IgD-negative memory B cell (primary cell): ENCODE results near the gene DENND6B. TPM values are rescaled to one million over a fixed set of nuclear protein-coding genes. Genes with fewer than 3 reads are reported as not detected.
"Not testable (repeated sequence)": the region's sequence is repeated elsewhere in the genome, so short reads cannot be mapped to it uniquely, and the experiment has no call there.

Experiments
- H3K27ac Mint-ChIP-seq, 3 donors: one replicate each; pipeline ENCODE4 v1.8.0; 2020 to 2022; ENCODE audit warnings: mild to moderate bottlenecking in 3 of 3, mixed read lengths in 3 of 3, moderate library complexity in 1 of 3
- H3K27me3 Mint-ChIP-seq: one replicate; pipeline ENCODE4 v1.8.0; 2021; ENCODE audit warnings: mixed read lengths
- H3K36me3 Mint-ChIP-seq: one replicate; pipeline ENCODE4 v1.8.0; 2020; ENCODE audit warnings: mild to moderate bottlenecking, mixed read lengths
- H3K4me1 Mint-ChIP-seq, 3 donors: one replicate each; pipeline ENCODE4 v1.8.0; 2020 to 2022; ENCODE audit warnings: mixed read lengths in 3 of 3, mild to moderate bottlenecking in 1 of 3
- H3K4me3 Mint-ChIP-seq, 4 donors: one replicate each; pipeline ENCODE4 v1.8.0; 2020 to 2022; ENCODE audit warnings: mild to moderate bottlenecking in 4 of 4, mixed read lengths in 4 of 4, moderate library complexity in 3 of 4
- H3K9me3 Mint-ChIP-seq, 3 donors: one replicate each; pipeline ENCODE4 v1.8.0; 2020 to 2021; ENCODE audit warnings: mixed read lengths in 3 of 3, mild to moderate bottlenecking in 1 of 3
- polyA plus RNA-seq: library from polyadenylated mRNA; unstranded; fragments of 300-500 nt; fragmentation: Illumina TruSeq; gene quantifications from one replicate; pipeline ENCODE4 v1.2.3, GENCODE V29; 2021

The DENND6B gene
- polyA plus RNA-seq, 1 donor from 2014 or later, result 1.2 TPM

DNA sequence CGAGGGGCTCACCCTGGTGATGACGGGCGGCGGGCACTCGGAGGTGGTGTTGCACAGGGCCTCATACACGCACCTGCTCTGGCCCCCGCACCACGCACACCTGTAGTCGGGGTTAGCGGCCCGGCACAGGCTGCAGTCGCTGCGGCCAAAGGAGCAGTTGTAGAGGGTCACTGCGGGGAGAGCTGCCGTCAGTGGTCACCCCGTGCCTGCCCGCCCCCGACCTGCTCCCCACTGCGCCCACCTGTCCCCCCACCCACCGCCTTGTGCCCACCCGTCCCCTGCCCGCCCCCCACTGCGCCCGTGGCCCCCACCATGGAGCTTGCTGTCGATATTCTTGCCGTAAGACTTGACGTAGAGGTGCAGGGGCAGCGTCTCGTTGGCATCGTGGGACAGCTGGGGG is 43.0 kb downstream of the DENND6B start:
- Mint-ChIP-seq H3K4me3 (no peak overlapping the region), H3K4me1 (peaks cover 0 to 1% (median 0%) of the 10 kb centered on the region in 3 donors), H3K27ac (no peak overlapping the region), H3K27me3 (no peaks in the 10 kb centered on the region), H3K36me3 (no peaks in the 10 kb centered on the region), H3K9me3 (no peaks in the 10 kb centered on the region)

GRCh38 chr22:50282361-50283155 is 44.3 kb downstream of the DENND6B start:
- Mint-ChIP-seq H3K27me3 (no peaks in the 10 kb centered on the region), H3K36me3 (no peaks in the 10 kb centered on the region), H3K4me1 (peaks cover 0 to 1% (median 0%) of the 10 kb centered on the region in 3 donors), H3K27ac (no peak overlapping the region), H3K9me3 (no peaks in the 10 kb centered on the region), H3K4me3 (no peak overlapping the region)

DNA sequence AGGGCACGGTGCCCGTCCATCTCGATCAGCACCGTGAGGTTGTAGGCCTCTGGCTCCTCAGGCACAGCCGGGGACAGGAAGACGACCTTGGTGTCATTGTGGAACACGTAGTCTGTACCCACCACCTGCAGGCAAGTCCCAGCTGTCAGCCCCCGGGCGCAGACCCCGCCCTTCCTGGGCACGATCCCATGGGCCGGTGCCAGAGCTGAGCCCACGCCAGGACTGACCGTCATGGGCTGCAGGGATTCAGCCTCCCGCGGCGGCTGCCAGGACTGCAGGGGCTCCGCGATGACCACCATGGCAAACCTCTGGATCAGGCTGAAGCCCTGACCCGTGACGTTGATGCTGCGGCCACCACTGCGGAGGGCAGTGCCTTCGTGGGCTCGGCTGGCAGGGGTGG is 44.9 kb downstream of the DENND6B start:
- peaks cover 0 to 1% (median 0%) of the 10 kb centered on the region in 3 donors for H3K4me1 Mint-ChIP-seq
- no peak overlapping the region for H3K4me3 Mint-ChIP-seq
- H3K27me3 Mint-ChIP-seq, result no peaks in the 10 kb centered on the region
- no peak overlapping the region for H3K27ac Mint-ChIP-seq
- no peaks in the 10 kb centered on the region for H3K36me3 Mint-ChIP-seq
- H3K9me3 Mint-ChIP-seq, result no peaks in the 10 kb centered on the region

DNA sequence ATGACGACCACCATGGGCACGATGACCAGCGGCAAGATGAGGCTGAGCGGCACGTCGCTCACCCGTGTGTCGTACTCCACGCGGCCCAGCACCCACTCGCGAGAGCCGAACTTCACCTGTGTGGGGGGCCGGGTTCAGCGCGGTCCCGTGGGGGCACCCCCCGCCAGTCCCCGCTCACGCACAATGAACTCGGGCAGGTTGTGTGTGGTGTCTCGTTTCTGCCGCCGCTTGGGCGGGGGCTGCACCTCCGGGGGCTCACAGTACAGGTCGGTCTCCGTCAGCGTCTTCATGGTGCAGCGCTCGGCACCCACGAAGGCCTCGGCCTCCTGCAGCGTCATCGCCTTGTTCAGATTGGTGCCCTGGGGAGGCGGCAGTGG is 45.4 kb downstream of the DENND6B start:
- H3K4me3 Mint-ChIP-seq, result no peak overlapping the region
- no peaks in the 10 kb centered on the region for H3K36me3 Mint-ChIP-seq
- H3K27ac Mint-ChIP-seq, result no peak overlapping the region
- H3K27me3 Mint-ChIP-seq, result no peaks in the 10 kb centered on the region
- no peaks in the 10 kb centered on the region for H3K9me3 Mint-ChIP-seq
- H3K4me1 Mint-ChIP-seq, result peaks cover 0 to 1% (median 0%) of the 10 kb centered on the region in 3 donors

DNA sequence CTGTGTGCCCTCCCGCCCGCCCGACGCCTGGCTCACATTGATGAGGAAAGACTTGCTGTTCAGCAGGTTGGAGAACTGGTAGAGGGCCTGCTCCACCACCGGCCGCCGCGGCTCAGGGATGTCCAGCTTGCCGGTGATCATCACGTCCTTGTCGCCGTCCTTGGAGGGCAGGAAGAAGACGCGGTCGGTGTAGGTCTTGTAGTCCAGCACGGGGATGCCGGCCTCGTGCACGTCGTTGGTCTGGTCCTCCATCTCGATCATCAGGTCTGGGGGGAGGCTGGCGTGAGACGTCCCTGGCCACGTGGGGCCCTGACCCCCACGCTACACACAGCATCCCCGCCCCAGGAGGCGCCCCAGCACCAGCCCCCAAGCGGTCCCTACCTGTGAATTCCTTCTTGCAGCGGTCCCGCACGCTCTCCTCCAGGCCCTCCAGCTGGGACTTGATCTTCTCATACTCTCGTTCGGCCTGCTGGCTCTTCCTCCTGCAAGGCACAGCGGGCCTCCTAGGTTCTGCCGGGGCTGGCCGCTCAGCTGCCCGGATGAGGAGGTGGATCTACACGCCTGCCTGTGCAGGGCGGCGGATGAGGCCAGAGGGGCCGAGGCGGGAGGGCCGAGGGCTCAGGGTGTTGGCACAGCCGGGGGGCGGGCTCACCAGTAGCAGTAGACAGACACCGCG is 46.0 kb downstream of the DENND6B start:
- Mint-ChIP-seq H3K27ac (peak overlapping the region in 1 of 3 donors; percentile 28), H3K36me3 (no peaks in the 10 kb centered on the region), H3K27me3 (no peaks in the 10 kb centered on the region), H3K4me3 (no peak overlapping the region), H3K4me1 (peaks cover 0 to 1% (median 0%) of the 10 kb centered on the region in 3 donors), H3K9me3 (no peaks in the 10 kb centered on the region)

DNA sequence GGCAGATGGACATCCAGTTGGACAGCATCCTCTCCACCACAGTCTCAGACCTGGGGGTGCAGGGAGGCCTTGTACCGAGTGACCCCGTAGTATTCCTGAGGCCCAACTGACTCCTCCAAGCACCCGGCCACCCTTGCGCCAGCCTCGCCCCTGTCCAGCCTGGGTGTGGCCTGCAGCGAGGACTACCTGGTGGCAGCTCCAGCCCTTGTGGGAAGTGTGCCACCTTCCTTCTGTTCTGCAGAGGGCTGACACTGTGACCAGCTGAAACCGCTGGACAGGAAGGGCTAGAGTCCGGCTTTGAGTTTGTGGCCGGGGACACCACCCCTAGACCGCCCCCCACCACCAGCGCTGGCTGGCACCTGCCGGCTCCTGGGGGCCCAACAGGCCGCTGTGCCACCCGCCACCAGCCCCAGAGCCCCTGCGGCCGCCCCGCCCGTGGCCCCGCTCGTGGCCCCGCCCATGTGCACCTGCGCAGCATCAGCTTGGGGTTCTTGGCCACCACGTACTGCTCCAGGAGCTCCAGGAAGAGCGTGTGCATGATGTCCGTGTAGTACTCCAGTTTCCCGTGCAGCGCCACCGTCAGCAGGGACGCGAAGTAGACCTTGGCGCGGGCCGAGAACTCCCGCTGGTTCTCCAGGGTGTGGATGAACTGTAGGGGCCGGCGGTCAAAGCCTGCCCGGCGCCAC is 46.6 kb downstream of the DENND6B start:
- Mint-ChIP-seq H3K27ac (no peak overlapping the region), H3K36me3 (no peaks in the 10 kb centered on the region), H3K27me3 (no peaks in the 10 kb centered on the region), H3K4me1 (peaks cover 0 to 1% (median 0%) of the 10 kb centered on the region in 3 donors), H3K9me3 (no peaks in the 10 kb centered on the region), H3K4me3 (no peak overlapping the region)

- Mint-ChIP-seq H3K4me1 (no peaks in the 10 kb centered on the region), H3K27me3 (no peaks in the 10 kb centered on the region), H3K4me3 (peak overlapping the region in 1 of 4 donors; percentile 28), H3K27ac (peak overlapping the region in 1 of 3 donors; percentile 79), H3K9me3 (no peaks in the 10 kb centered on the region), H3K36me3 (no peaks in the 10 kb centered on the region)
Observed at GRCh38 chr22:50278956-50279619, 47.7 kb downstream of the DENND6B start.

- H3K4me1 Mint-ChIP-seq, result no peaks in the 10 kb centered on the region
- no peak overlapping the region for H3K4me3 Mint-ChIP-seq
- H3K36me3 Mint-ChIP-seq, result no peaks in the 10 kb centered on the region
- no peak overlapping the region for H3K27ac Mint-ChIP-seq
- H3K9me3 Mint-ChIP-seq, result no peaks in the 10 kb centered on the region
- H3K27me3 Mint-ChIP-seq, result no peaks in the 10 kb centered on the region
Observed at GRCh38 chr22:50278461-50278860, 48.4 kb downstream of the DENND6B start.

- Mint-ChIP-seq H3K4me1 (no peaks in the 10 kb centered on the region), H3K27me3 (no peaks in the 10 kb centered on the region), H3K4me3 (peak overlapping the region in 1 of 4 donors; percentile 28), H3K27ac (no peak overlapping the region), H3K36me3 (no peaks in the 10 kb centered on the region), H3K9me3 (no peaks in the 10 kb centered on the region)
Observed at GRCh38 chr22:50277761-50278160, 49.1 kb downstream of the DENND6B start.

- Mint-ChIP-seq H3K36me3 (no peaks in the 10 kb centered on the region), H3K9me3 (no peaks in the 10 kb centered on the region), H3K4me3 (peak overlapping the region in 1 of 4 donors; percentile 23), H3K4me1 (no peaks in the 10 kb centered on the region), H3K27me3 (peaks cover 4% of the 10 kb centered on the region), H3K27ac (peak overlapping the region in 1 of 3 donors; percentile 27)
Observed at GRCh38 chr22:50276143-50276542, 50.7 kb downstream of the DENND6B start.

DNA sequence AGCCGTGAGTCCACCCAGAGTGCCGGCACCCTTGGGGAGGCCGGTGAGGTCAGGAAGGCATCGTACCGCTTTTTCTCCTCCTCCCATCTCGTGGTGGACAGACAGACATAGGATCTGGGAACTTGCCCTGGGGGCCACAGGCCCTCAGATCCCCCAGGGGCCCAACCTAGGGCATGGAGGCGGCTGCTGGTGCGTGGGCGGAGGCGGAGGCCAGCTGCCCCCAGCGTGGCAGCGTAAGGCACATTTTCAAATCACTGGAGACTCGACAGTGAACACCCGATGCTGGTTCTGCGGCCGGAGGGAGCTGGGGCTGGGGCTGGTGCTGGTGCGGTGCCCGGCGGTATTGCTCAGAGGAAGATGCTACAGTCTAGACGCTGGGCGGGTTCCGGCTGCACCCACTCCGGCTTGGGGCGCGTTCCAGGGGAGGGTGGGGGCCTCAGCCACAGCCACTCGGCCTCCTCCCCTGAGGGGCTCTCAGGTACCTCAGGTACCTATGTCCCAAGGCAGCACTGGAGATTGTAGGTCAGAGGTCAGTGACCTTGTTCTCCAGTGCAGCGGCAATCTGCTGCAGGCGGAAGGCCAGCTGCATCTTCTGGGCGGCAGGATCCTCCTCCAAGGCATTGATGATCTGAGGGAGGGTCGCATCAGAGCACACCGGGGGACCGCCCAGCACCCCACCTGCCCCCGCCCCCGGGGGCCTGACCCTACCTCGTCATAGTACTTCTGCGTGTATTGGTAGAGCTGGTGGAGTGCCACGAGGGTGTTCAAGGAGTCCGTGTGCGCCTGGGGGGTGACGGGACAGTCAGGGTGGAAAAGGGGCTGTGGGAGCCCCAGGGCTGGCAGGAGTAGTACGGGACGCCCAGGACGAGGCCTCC is 51.4 kb downstream of the DENND6B start:
- H3K4me3 Mint-ChIP-seq, result peak overlapping the region in 1 of 4 donors; percentile 78
- no peaks in the 10 kb centered on the region for H3K36me3 Mint-ChIP-seq
- H3K27me3 Mint-ChIP-seq, result peaks cover 5% of the 10 kb centered on the region
- no peaks in the 10 kb centered on the region for H3K9me3 Mint-ChIP-seq
- H3K27ac Mint-ChIP-seq, result peak overlapping the region in 2 of 3 donors; percentile 28 to 53
- peaks cover 0 to 2% (median 0%) of the 10 kb centered on the region in 3 donors for H3K4me1 Mint-ChIP-seq

- H3K27ac Mint-ChIP-seq, result peak overlapping the region in 1 of 3 donors; percentile 28
- H3K9me3 Mint-ChIP-seq, result no peaks in the 10 kb centered on the region
- H3K4me1 Mint-ChIP-seq, result peaks cover 0 to 2% (median 0%) of the 10 kb centered on the region in 3 donors
- no peaks in the 10 kb centered on the region for H3K36me3 Mint-ChIP-seq
- peaks cover 5% of the 10 kb centered on the region for H3K27me3 Mint-ChIP-seq
- no peak overlapping the region for H3K4me3 Mint-ChIP-seq
Observed at GRCh38 chr22:50274771-50275170, 52.0 kb downstream of the DENND6B start.

DNA sequence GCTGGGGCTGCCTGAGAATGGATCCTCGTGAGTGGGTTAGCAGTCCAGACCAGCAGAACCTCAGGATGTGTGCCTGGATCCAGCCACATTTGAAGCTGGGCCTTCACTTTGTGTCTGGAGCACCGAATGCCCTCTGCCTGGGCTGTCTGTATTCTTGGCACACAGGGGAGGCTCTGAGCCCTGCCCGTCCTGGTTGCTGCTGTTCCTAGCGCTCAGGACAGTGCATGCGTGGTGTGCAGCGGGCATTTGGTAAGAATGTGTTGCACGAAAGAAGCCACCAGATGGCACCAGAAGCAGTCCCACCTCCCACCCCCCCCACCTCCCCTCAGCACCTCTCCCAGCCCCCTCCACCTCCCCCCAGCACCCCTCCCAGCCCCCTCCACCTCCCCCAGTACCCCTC is 52.5 kb downstream of the DENND6B start:
- H3K36me3 Mint-ChIP-seq, result no peaks in the 10 kb centered on the region
- H3K27me3 Mint-ChIP-seq, result peaks cover 5% of the 10 kb centered on the region
- H3K27ac Mint-ChIP-seq, result peak overlapping the region in 2 of 3 donors; percentile 38 to 88
- peaks cover 0 to 2% (median 0%) of the 10 kb centered on the region in 3 donors for H3K4me1 Mint-ChIP-seq
- no peaks in the 10 kb centered on the region for H3K9me3 Mint-ChIP-seq
- peak overlapping the region in 3 of 4 donors; percentile 33 to 80 (median 57) for H3K4me3 Mint-ChIP-seq

DNA sequence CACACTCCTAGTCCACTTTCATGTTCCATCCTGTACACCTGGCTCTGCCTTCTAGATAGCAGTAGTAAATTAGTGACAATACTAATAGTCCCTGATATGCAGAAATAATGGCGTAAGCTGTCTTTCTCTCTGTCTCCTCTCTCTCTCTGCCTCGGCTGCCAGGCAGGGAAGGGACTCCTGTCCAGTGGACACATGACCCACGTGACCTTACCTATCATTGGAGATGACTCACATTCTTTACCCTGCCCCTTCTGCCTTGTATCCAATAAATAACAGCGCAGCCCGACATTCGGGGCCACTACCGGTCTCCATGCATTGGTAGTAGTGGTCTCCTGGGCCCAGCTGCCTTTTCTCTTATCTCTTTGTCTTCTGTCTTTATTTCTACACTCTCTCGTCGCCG is 53.0 kb downstream of the DENND6B start:
- peak overlapping the region in 2 of 3 donors; percentile 38 to 88 for H3K27ac Mint-ChIP-seq
- H3K27me3 Mint-ChIP-seq, H3K36me3 Mint-ChIP-seq, H3K4me1 Mint-ChIP-seq, H3K9me3 Mint-ChIP-seq: not testable (repeated sequence)
- H3K4me3 Mint-ChIP-seq, result peak overlapping the region in 3 of 4 donors; percentile 57 to 83 (median 80)
